B cell (primary cell): ENCODE measurements around the gene RNPEPL1. TPM values are rescaled to one million over a fixed set of nuclear protein-coding genes. Genes with fewer than 3 reads are reported as not detected.

Experiments
- ATAC-seq: fragments of 200-7000 bp; cut with Tn5 transposase; one replicate; pipeline ENCODE4 v1.10.0; 2021; ENCODE audit warnings: low read depth, mild to moderate bottlenecking, moderate number of reproducible peaks, moderate library complexity
- CTCF ChIA-PET: fragments of 350-600 bp; sonication (Branson Sonifier 250); formaldehyde crosslinking; loops from one replicate; lab custom pipeline; 2021; ENCODE audit warnings: antibody characterized with exemption, inconsistent platforms; lab: Charles Lee
- POLR2A ChIA-PET: fragments of 350-600 bp; sonication (Branson Sonifier 250); formaldehyde crosslinking; loops from one replicate; lab custom pipeline; 2021; ENCODE audit warnings: antibody characterized with exemption; lab: Charles Lee
- DNase-seq: peaks from one replicate; pipeline ENCODE4 v3.0.0; 2013
- H2AFZ ChIP-seq: 2 replicates; pipeline ENCODE4 v1.6.1; 2012; ENCODE audit warnings: mild to moderate bottlenecking, low read depth, low read length; ENCODE audit not compliant: insufficient read depth, poor library complexity, severe bottlenecking
- H3K27ac ChIP-seq, 2 donors: 1 replicate in 1 of 2; 2 replicates in 1 of 2; pipeline ENCODE4 v1.5.1; 2012 to 2013; ENCODE audit warnings: low read length in 2 of 2, mild to moderate bottlenecking in 2 of 2, moderate library complexity in 1 of 2
- H3K27me3 ChIP-seq, 4 experiments: fragments of 200-600 bp in 1 of 4; sonication (generic) in 1 of 4; replicated peaks in 1 of 4; 1 replicate in 2 of 4; 2 replicates in 2 of 4; pipeline versions ENCODE4 v1.6.1 to v1.7.0; 2013 to 2016; ENCODE audit warnings: low read length in 3 of 4, mild to moderate bottlenecking in 2 of 4, mixed read lengths in 1 of 4, moderate library complexity in 1 of 4; ENCODE audit not compliant: insufficient read depth in 4 of 4, control insufficient read depth in 3 of 4; ENCODE audit errors: control extremely low read depth in 1 of 4
- H3K36me3 ChIP-seq, 2 experiments: replicated peaks in 1 of 2; 1 replicate in 1 of 2; 2 replicates in 1 of 2; pipeline versions ENCODE4 v1.6.1 to v1.7.1; 2013; ENCODE audit warnings: low read length in 1 of 2; ENCODE audit not compliant: insufficient read depth in 2 of 2, control insufficient read depth in 1 of 2; ENCODE audit errors: control extremely low read depth in 1 of 2, extremely low read depth in 1 of 2
- H3K4me1 ChIP-seq, 2 donors: fragments of 200-600 bp in 1 of 2; sonication (generic) in 1 of 2; 1 replicate in 1 of 2; 2 replicates in 1 of 2; pipeline versions ENCODE4 v1.5.1 to v1.6.1; 2013 to 2017; ENCODE audit warnings: low read length in 2 of 2; ENCODE audit not compliant: control insufficient read depth in 2 of 2, insufficient read depth in 2 of 2
- H3K4me2 ChIP-seq: replicated peaks from 2 replicates; pipeline ENCODE3; 2012; ENCODE audit warnings: mild to moderate bottlenecking, low read depth, low read length; ENCODE audit not compliant: poor library complexity, severe bottlenecking
- H3K4me3 ChIP-seq, 5 experiments: fragments of 200-600 bp in 1 of 5; sonication (generic) in 1 of 5; 1 replicate in 3 of 5; 2 replicates in 2 of 5; pipeline versions ENCODE4 v1.5.1 to v1.7.0; 2011 to 2016; ENCODE audit warnings: low read length in 4 of 5, mild to moderate bottlenecking in 4 of 5, low read depth in 2 of 5, control low read depth in 1 of 5, moderate library complexity in 1 of 5; ENCODE audit not compliant: insufficient read depth in 1 of 5; ENCODE audit errors: control extremely low read depth in 1 of 5, extremely low read depth in 1 of 5
- H3K79me2 ChIP-seq: fragments of 200-600 bp; sonication (generic); one replicate; pipeline ENCODE4 v1.6.0; 2016; ENCODE audit warnings: low read length; ENCODE audit not compliant: control insufficient read depth, insufficient read depth
- H3K9ac ChIP-seq: fragments of 200-600 bp; sonication (generic); 2 replicates; pipeline ENCODE4 v1.6.1; 2017; ENCODE audit warnings: mild to moderate bottlenecking, low read length, moderate library complexity
- H3K9me3 ChIP-seq, 3 donors: one replicate each; pipeline versions ENCODE4 v1.6.1 to v1.7.1; 2013; ENCODE audit warnings: low read length in 2 of 3; ENCODE audit not compliant: control insufficient read depth in 2 of 3, insufficient read depth in 1 of 3; ENCODE audit errors: control extremely low read depth in 1 of 3
- H4K20me1 ChIP-seq: 2 replicates; pipeline ENCODE4 v1.6.0; 2012; ENCODE audit warnings: mild to moderate bottlenecking, low read length; ENCODE audit not compliant: insufficient read depth, control insufficient read depth, poor library complexity, severe bottlenecking
- H3K27ac Mint-ChIP-seq: one replicate; pipeline ENCODE4 v1.8.0; 2021; ENCODE audit warnings: mixed read lengths
- H3K27me3 Mint-ChIP-seq: one replicate; pipeline ENCODE4 v1.8.0; 2021; ENCODE audit warnings: mixed read lengths
- H3K4me1 Mint-ChIP-seq: one replicate; pipeline ENCODE4 v1.8.0; 2021; ENCODE audit warnings: mixed read lengths
- H3K4me3 Mint-ChIP-seq: one replicate; pipeline ENCODE4 v1.8.0; 2021; ENCODE audit warnings: mixed read lengths
- H3K9me3 Mint-ChIP-seq: one replicate; pipeline ENCODE4 v1.8.0; 2022; ENCODE audit warnings: mixed read lengths; ENCODE audit not compliant: insufficient read depth
- EZH2 ChIP-seq: IDR thresholded peaks from 2 replicates; pipeline ENCODE4 v1.6.1; 2012; ENCODE audit warnings: borderline replicate concordance, low read depth, mild to moderate bottlenecking, moderate library complexity, low read length; ENCODE audit not compliant: insufficient read depth, poor library complexity, severe bottlenecking
- WGBS: methylation state at CpG from one replicate; pipeline ENCODE4 v1.1.5; 2013; ENCODE audit warnings: missing lambda C conversion rate; ENCODE audit not compliant: insufficient coverage; 5-methylcytosine and 5-hydroxymethylcytosine counted together
- intact Hi-C: fragments of 100-400 bp; cut with micrococcal nuclease; formaldehyde crosslinking; loops from one replicate; pipeline ENCODE4 v1.10.0; 2022
- polyA plus RNA-seq: library from polyadenylated mRNA; depleted of rRNA; stranded (reverse); fragments of >200 nt; gene quantifications from 2 replicates; pipeline ENCODE4 v1.2.3, GENCODE V29; 2012
- total RNA-seq, 2 donors: library from RNA; stranded (reverse); fragments of 120-200 nt in 1 of 2; gene quantifications; 1 replicate in 1 of 2; 2 replicates in 1 of 2; pipeline versions ENCODE4 v1.2.3 to v1.2.4, GENCODE V29; 2013 to 2022
- TF ChIP-seq, protein P1 (sequence below): fragments of 200-600 bp; IDR thresholded peaks from one replicate; pipeline ENCODE4 v1.8.0; 2022; ENCODE audit warnings: antibody characterized with exemption, mild to moderate bottlenecking

RNPEPL1 gene
- total and polyA plus RNA-seq, 2 donors (not counting 1 experiment from before 2014, with no cell fraction given): 103 to 109 TPM

DNA sequence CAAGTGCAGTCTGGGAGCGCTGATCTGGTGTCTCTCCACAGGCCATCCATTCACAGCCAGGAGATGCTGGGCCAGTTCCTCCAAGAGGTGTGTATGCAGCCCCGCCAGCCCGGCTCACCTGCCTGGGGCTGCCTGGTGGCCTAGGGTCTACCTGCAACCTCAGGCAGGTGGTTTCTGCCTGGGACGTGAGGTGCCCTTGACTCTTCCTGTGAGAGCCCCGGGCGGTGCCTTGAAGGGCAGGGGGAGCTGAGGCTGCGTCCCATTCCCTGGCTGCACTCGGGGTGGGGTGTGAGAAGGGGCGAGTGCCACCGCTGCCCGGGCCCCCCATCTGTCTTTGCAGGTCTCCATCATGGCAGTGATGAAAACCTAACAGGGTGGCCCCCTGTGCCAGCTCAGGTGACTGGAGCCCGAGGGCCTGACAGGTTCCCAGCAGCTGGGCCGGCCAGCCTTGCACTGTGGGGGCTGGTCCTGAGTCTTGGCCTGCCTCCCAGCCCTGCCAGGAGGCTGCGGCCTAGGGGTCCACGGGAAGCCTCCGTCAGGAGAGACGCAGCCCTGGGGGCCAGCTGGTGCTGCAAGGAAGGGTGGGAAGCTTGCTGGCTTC is 30.1 kb downstream of the RNPEPL1 start:
- Histone ChIP-seq H3K79me2 (peaks cover 14% of the 10 kb centered on the region), H3K4me3 (no peak overlapping the region), H3K27ac (no peak overlapping the region), H4K20me1 (peaks cover 30% of the 10 kb centered on the region), H3K4me1 (no peaks in the 10 kb centered on the region), H3K9ac (no peak overlapping the region), H3K9me3 (no peaks in the 10 kb centered on the region), H2AFZ (no peak overlapping the region), H3K36me3 (peaks cover 0 to 29% of the 10 kb centered on the region in 2 experiments), H3K4me2 (no peak overlapping the region), H3K27me3 (no peaks in the 10 kb centered on the region)
- intact Hi-C loops: no loop called here
- no peak overlapping the region for H3K4me3 Mint-ChIP-seq
- H3K4me1 Mint-ChIP-seq: no peaks in the 10 kb centered on the region
- no peaks in the 10 kb centered on the region for H3K9me3 Mint-ChIP-seq
- H3K27ac Mint-ChIP-seq: no peak overlapping the region
- no peaks in the 10 kb centered on the region for H3K27me3 Mint-ChIP-seq
- ATAC-seq (no peak), DNase-seq (no peak)
- WGBS: 97% methylated on average over 10 of the region's 17 CpGs
- TF ChIP-seq EZH2: no peak
- TF ChIP-seq, protein P1, sequence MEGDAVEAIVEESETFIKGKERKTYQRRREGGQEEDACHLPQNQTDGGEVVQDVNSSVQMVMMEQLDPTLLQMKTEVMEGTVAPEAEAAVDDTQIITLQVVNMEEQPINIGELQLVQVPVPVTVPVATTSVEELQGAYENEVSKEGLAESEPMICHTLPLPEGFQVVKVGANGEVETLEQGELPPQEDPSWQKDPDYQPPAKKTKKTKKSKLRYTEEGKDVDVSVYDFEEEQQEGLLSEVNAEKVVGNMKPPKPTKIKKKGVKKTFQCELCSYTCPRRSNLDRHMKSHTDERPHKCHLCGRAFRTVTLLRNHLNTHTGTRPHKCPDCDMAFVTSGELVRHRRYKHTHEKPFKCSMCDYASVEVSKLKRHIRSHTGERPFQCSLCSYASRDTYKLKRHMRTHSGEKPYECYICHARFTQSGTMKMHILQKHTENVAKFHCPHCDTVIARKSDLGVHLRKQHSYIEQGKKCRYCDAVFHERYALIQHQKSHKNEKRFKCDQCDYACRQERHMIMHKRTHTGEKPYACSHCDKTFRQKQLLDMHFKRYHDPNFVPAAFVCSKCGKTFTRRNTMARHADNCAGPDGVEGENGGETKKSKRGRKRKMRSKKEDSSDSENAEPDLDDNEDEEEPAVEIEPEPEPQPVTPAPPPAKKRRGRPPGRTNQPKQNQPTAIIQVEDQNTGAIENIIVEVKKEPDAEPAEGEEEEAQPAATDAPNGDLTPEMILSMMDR: no peak
- ChIA-PET POLR2A (no interaction called here), CTCF (no interaction called here)

DNA sequence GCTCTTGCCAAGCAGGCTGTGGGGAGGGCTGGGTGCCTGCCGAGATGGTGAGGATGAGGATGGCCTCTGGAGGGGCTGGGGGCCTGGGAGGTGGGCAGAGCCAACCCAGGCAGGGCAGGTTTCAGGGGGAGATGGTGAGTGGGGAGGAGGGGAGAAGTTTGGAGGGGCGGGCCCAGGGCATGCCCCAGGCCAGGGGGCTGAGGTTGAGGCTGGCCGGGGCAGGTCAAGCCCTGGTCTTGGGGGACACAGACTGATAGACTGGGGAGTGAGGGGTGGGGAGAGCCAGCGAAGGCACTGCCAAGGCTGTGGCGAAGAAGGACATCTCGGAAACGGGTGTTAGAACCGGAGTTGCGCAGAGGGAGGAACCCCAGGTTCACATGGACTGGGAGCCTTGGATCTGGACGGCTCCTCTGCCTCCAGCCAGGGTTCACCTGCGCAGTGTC is 30.9 kb downstream of the RNPEPL1 start:
- H3K79me2 ChIP-seq: peaks cover 6% of the 10 kb centered on the region
- H3K4me2 ChIP-seq: no peak overlapping the region
- peaks cover 22% of the 10 kb centered on the region for H4K20me1 ChIP-seq
- ChIA-PET CTCF (no interaction called here), POLR2A (no interaction called here)
- no peaks in the 10 kb centered on the region for H3K4me1 Mint-ChIP-seq
- no peak overlapping the region for H3K27ac Mint-ChIP-seq
- no peaks in the 10 kb centered on the region for H3K9me3 ChIP-seq
- 97% methylated on average over 11 of the region's 11 CpGs for WGBS
- H3K27ac ChIP-seq: no peak overlapping the region
- H3K4me1 ChIP-seq: no peaks in the 10 kb centered on the region
- H3K4me3 ChIP-seq: no peak overlapping the region
- H3K9me3 Mint-ChIP-seq: no peaks in the 10 kb centered on the region
- H3K4me3 Mint-ChIP-seq: no peak overlapping the region
- ATAC-seq: no peak
- no peak for TF ChIP-seq EZH2
- TF ChIP-seq, protein P1: no peak
- H3K27me3 ChIP-seq: no peaks in the 10 kb centered on the region
- intact Hi-C loops: no loop called here
- H2AFZ ChIP-seq: no peak overlapping the region
- peaks cover 0 to 29% of the 10 kb centered on the region in 2 experiments for H3K36me3 ChIP-seq
- DNase-seq: no peak
- H3K27me3 Mint-ChIP-seq: no peaks in the 10 kb centered on the region
- no peak overlapping the region for H3K9ac ChIP-seq
